ENCODE data around the gene DYDC2. TPM values are rescaled to one million over a fixed set of nuclear protein-coding genes. Genes with fewer than 3 reads are reported as not detected.
A peak's percentile ranks its signal among the peaks of the same experiment; 100 is the strongest.
"Not testable (repeated sequence)": the region's sequence is repeated elsewhere in the genome, so short reads cannot be mapped to it uniquely, and the experiment has no call there.

DYDC2 gene
- total RNA-seq, 1 donor from 2014 or later, result 2.5 TPM

- peaks cover 3% of the 10 kb centered on the region for H3K9me3 Mint-ChIP-seq
- no peak for DNase-seq (ENCODE audit: low read depth, low spot score)
- no peak overlapping the region for H3K4me3 Mint-ChIP-seq
- peaks cover 7% of the 10 kb centered on the region for H3K27me3 Mint-ChIP-seq (ENCODE audit: low read depth)
- no peaks in the 10 kb centered on the region for H3K36me3 Mint-ChIP-seq (ENCODE audit: low read depth)
- no peak for TF ChIP-seq CTCF (conservative IDR thresholded peaks at IDR 0.05)
- H3K4me1 Mint-ChIP-seq, result no peaks in the 10 kb centered on the region
- no peak overlapping the region for H3K27ac Mint-ChIP-seq (ENCODE audit: unreplicated experiment)
These were observed 6.3 kb upstream of the DYDC2 start for GRCh38 chr10:80350251-80350650.

GRCh38 chr10:80351220-80351619 lies 5.4 kb upstream of the DYDC2 start:
- H3K4me1 Mint-ChIP-seq, result no peaks in the 10 kb centered on the region
- no peak for DNase-seq (ENCODE audit: low read depth, low spot score)
- no peaks in the 10 kb centered on the region for H3K36me3 Mint-ChIP-seq (ENCODE audit: low read depth)
- H3K9me3 Mint-ChIP-seq, result peaks cover 3% of the 10 kb centered on the region
- TF ChIP-seq CTCF (conservative IDR thresholded peaks at IDR 0.05), result no peak
- H3K27ac Mint-ChIP-seq (ENCODE audit: unreplicated experiment), result no peak overlapping the region
- peaks cover 17% of the 10 kb centered on the region for H3K27me3 Mint-ChIP-seq (ENCODE audit: low read depth)
- no peak overlapping the region for H3K4me3 Mint-ChIP-seq

GRCh38 chr10:80356989-80357850 lies 639 bp downstream of the DYDC2 start:
- Mint-ChIP-seq H3K4me1 (peaks cover 15% of the 10 kb centered on the region), H3K4me3 (peak overlapping the region; percentile 95), H3K27me3 (ENCODE audit: low read depth) (peaks cover 18% of the 10 kb centered on the region), H3K36me3 (ENCODE audit: low read depth) (no peaks in the 10 kb centered on the region), H3K9me3 (peaks cover 2% of the 10 kb centered on the region), H3K27ac (ENCODE audit: unreplicated experiment) (peak overlapping the region; percentile 89)
- peak; percentile 51 for DNase-seq (ENCODE audit: low read depth, low spot score)
- no peak for TF ChIP-seq CTCF (conservative IDR thresholded peaks at IDR 0.05)

GRCh38 chr10:80357851-80358125 lies 1.2 kb downstream of the DYDC2 start:
- H3K36me3 Mint-ChIP-seq (ENCODE audit: low read depth), result peaks cover 2% of the 10 kb centered on the region
- peaks cover 2% of the 10 kb centered on the region for H3K9me3 Mint-ChIP-seq
- DNase-seq (ENCODE audit: low read depth, low spot score), result no peak
- TF ChIP-seq CTCF (conservative IDR thresholded peaks at IDR 0.05), result no peak
- peak overlapping the region; percentile 95 for H3K4me3 Mint-ChIP-seq
- H3K27me3 Mint-ChIP-seq (ENCODE audit: low read depth), result peaks cover 18% of the 10 kb centered on the region
- peaks cover 15% of the 10 kb centered on the region for H3K4me1 Mint-ChIP-seq
- no peak overlapping the region for H3K27ac Mint-ChIP-seq (ENCODE audit: unreplicated experiment)

- H3K27ac Mint-ChIP-seq (ENCODE audit: unreplicated experiment); H3K36me3 Mint-ChIP-seq (ENCODE audit: low read depth); H3K9me3 Mint-ChIP-seq; DNase-seq (ENCODE audit: low read depth, low spot score): not testable (repeated sequence)
- Mint-ChIP-seq H3K4me3 (peak overlapping the region; percentile 66), H3K4me1 (peaks cover 15% of the 10 kb centered on the region), H3K27me3 (ENCODE audit: low read depth) (peaks cover 18% of the 10 kb centered on the region)
These were observed 2.3 kb downstream of the DYDC2 start for GRCh38 chr10:80358925-80359324.

GRCh38 chr10:80359644-80360043 lies 3.1 kb downstream of the DYDC2 start:
- Mint-ChIP-seq H3K36me3 (ENCODE audit: low read depth) (peaks cover 3% of the 10 kb centered on the region), H3K4me3 (no peak overlapping the region), H3K9me3 (peaks cover 2% of the 10 kb centered on the region), H3K4me1 (peaks cover 15% of the 10 kb centered on the region), H3K27ac (ENCODE audit: unreplicated experiment) (no peak overlapping the region), H3K27me3 (ENCODE audit: low read depth) (peaks cover 16% of the 10 kb centered on the region)
- TF ChIP-seq CTCF (conservative IDR thresholded peaks at IDR 0.05), result no peak
- no peak for DNase-seq (ENCODE audit: low read depth, low spot score)

Measured in neural crest cell (in vitro differentiated cells).